ENCODE measurements around the gene MYCBP2.

DNA sequence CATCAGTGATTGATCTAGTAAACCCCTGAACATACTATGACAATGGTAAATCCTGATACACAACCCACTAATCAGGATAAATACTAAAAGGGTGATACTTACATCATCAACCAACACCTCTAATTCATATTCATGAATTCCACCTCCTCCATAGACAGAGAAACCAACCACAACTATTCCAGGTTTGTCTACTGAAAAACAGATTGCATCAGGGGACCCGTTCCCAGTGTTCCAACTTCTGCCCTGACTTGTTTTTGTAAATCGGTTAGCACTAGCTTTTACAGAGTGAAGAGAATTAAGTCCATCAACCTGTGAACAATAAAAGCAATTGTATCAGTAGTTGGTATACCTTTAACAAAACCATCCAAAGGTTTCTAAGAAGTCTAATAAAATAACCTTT, 149.2 kb downstream of the MYCBP2 start:
- no peak for TF ChIP-seq POLR2A (IDR thresholded peaks at IDR 0.05)
- TF ChIP-seq, protein P1, sequence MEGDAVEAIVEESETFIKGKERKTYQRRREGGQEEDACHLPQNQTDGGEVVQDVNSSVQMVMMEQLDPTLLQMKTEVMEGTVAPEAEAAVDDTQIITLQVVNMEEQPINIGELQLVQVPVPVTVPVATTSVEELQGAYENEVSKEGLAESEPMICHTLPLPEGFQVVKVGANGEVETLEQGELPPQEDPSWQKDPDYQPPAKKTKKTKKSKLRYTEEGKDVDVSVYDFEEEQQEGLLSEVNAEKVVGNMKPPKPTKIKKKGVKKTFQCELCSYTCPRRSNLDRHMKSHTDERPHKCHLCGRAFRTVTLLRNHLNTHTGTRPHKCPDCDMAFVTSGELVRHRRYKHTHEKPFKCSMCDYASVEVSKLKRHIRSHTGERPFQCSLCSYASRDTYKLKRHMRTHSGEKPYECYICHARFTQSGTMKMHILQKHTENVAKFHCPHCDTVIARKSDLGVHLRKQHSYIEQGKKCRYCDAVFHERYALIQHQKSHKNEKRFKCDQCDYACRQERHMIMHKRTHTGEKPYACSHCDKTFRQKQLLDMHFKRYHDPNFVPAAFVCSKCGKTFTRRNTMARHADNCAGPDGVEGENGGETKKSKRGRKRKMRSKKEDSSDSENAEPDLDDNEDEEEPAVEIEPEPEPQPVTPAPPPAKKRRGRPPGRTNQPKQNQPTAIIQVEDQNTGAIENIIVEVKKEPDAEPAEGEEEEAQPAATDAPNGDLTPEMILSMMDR (IDR thresholded peaks at IDR 0.05): no peak
- no peak for TF ChIP-seq POLR2AphosphoS5 (IDR thresholded peaks at IDR 0.05; ENCODE audit: insufficient read depth in 1 of 2, low read depth in 1 of 2)

Measured in vagina (tissue), 2 donors.